SK-N-SH treated with all-trans-retinoic acid at 6 μM for 48 hours (cell line): ENCODE results near the gene NFASC.

Experiments
- ATAC-seq: fragments of 200-7000 bp; cut with Tn5 transposase; 3 replicates; pipeline ENCODE4 v1.9.1; 2020; ENCODE audit warnings: mild to moderate bottlenecking, moderate library complexity
- ARNTL ChIP-seq: fragments of 450-650 bp; formaldehyde crosslinking; IDR thresholded peaks from 2 replicates; pipeline ENCODE4 v1.5.0; 2020; ENCODE audit warnings: low read depth, mild to moderate bottlenecking, moderate library complexity, borderline replicate concordance
- BACH2 ChIP-seq: fragments of 250-450 bp; sonication (Bioruptor Pico); IDR thresholded peaks from 2 replicates; pipeline ENCODE4 v1.9.0; 2021; ENCODE audit warnings: mild to moderate bottlenecking, borderline replicate concordance
- CREB5 ChIP-seq: fragments of 250-450 bp; sonication (Bioruptor Pico); IDR thresholded peaks from 2 replicates; pipeline ENCODE4 v1.5.1; 2020; ENCODE audit warnings: low read depth, mild to moderate bottlenecking, moderate library complexity
- CSDC2 ChIP-seq: fragments of 250-450 bp; sonication (Bioruptor Pico); IDR thresholded peaks from 2 replicates; pipeline ENCODE4 v1.5.0; 2020; ENCODE audit warnings: mild to moderate bottlenecking, moderate library complexity
- ESRRG ChIP-seq: fragments of 250-450 bp; sonication (Bioruptor Pico); IDR thresholded peaks from 2 replicates; pipeline ENCODE4 v1.6.1; 2021; ENCODE audit warnings: mild to moderate bottlenecking
- GLIS3 ChIP-seq: fragments of 250-450 bp; sonication (Bioruptor Pico); IDR thresholded peaks from 2 replicates; pipeline ENCODE4 v1.5.0; 2020; ENCODE audit warnings: mild to moderate bottlenecking, moderate library complexity
- ISL1 ChIP-seq: fragments of 250-450 bp; sonication (Bioruptor Pico); IDR thresholded peaks from 2 replicates; pipeline ENCODE4 v2.1.2; 2022; ENCODE audit warnings: mild to moderate bottlenecking, moderate library complexity
- OSR1 ChIP-seq: fragments of 250-450 bp; sonication (Bioruptor Pico); IDR thresholded peaks from 2 replicates; pipeline ENCODE4 v1.8.0; 2022; ENCODE audit warnings: moderate library complexity, mild to moderate bottlenecking, inconsistent platforms
- PPARA ChIP-seq: fragments of 250-450 bp; sonication (Bioruptor Pico); IDR thresholded peaks from 2 replicates; pipeline ENCODE4 v1.5.0; 2020; ENCODE audit warnings: mild to moderate bottlenecking, borderline replicate concordance
- RARB ChIP-seq: fragments of 250-450 bp; sonication (Bioruptor Pico); IDR thresholded peaks from 2 replicates; pipeline ENCODE4 v1.8.0; 2021; ENCODE audit warnings: mild to moderate bottlenecking, moderate library complexity
- SNAI2 ChIP-seq: fragments of 250-450 bp; sonication (Bioruptor Pico); IDR thresholded peaks from 2 replicates; pipeline ENCODE4 v1.5.0; 2020; ENCODE audit warnings: mild to moderate bottlenecking, moderate library complexity
- TCF4 ChIP-seq: fragments of 250-450 bp; sonication (Bioruptor Pico); IDR thresholded peaks from 2 replicates; pipeline ENCODE4 v1.8.0; 2021; ENCODE audit warnings: mild to moderate bottlenecking, moderate library complexity, borderline replicate concordance
- TOX ChIP-seq: fragments of 250-450 bp; sonication (Bioruptor Pico); IDR thresholded peaks from 2 replicates; pipeline ENCODE4 v1.8.0; 2021; ENCODE audit warnings: mild to moderate bottlenecking, moderate library complexity, borderline replicate concordance
- ZC3H10 ChIP-seq: fragments of 250-450 bp; sonication (Bioruptor Pico); IDR thresholded peaks from 2 replicates; pipeline ENCODE4 v1.5.1; 2021; ENCODE audit warnings: mild to moderate bottlenecking, moderate library complexity
- ZFP3 ChIP-seq: fragments of 250-450 bp; sonication (Bioruptor Pico); IDR thresholded peaks from 2 replicates; pipeline ENCODE4 v1.5.0; 2020; ENCODE audit warnings: mild to moderate bottlenecking, moderate library complexity
- ZFP30 ChIP-seq: fragments of 450-650 bp; formaldehyde crosslinking; IDR thresholded peaks from 2 replicates; pipeline ENCODE4 v1.5.0; 2022; ENCODE audit warnings: mild to moderate bottlenecking, moderate library complexity
- ZNF70 ChIP-seq: fragments of 450-650 bp; formaldehyde crosslinking; IDR thresholded peaks from 2 replicates; pipeline ENCODE4 v1.5.0; 2020; ENCODE audit warnings: mild to moderate bottlenecking, moderate library complexity
- ZNF8 ChIP-seq: fragments of 450-650 bp; formaldehyde crosslinking; IDR thresholded peaks from 2 replicates; pipeline ENCODE4 v1.5.0; 2020; ENCODE audit warnings: mild to moderate bottlenecking, moderate library complexity
- TF ChIP-seq, protein P1 (sequence below): fragments of 250-450 bp; sonication (Bioruptor Pico); IDR thresholded peaks from 2 replicates; pipeline ENCODE4 v1.8.0; 2020; ENCODE audit warnings: mild to moderate bottlenecking, moderate library complexity, borderline replicate concordance
- TF ChIP-seq, protein P2 (sequence below): fragments of 250-450 bp; sonication (Bioruptor Pico); IDR thresholded peaks from 2 replicates; pipeline ENCODE4 v1.5.0; 2020; ENCODE audit warnings: mild to moderate bottlenecking, moderate library complexity
- TF ChIP-seq, protein P3 (sequence below): fragments of 250-450 bp; sonication (Bioruptor Pico); IDR thresholded peaks from 2 replicates; pipeline ENCODE4 v1.8.0; 2021; ENCODE audit warnings: low read depth, mild to moderate bottlenecking, moderate library complexity, borderline replicate concordance

Gene NFASC

DNA sequence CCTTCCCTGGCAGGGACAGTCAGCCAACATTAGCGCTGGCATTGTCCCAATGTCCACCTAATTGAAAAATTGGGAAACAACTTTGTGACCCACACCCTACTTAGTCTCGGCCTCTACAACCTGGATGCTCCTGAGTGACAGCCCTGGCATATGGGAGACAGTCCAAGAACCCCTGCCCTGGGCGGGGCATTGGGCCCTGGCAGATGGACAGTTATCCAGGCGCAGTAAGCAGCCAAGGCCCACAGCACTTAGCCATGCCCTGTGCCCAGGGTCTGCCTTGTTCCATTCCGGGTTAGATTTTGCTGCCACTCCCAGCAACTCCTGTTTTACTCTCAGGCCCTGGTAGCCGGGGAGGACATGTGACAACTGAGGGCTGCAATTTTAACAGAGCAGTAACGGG, 50.3 kb downstream of the NFASC start:
- ATAC-seq: no peak
- no peak for TF ChIP-seq GLIS3
- TF ChIP-seq, protein P1, sequence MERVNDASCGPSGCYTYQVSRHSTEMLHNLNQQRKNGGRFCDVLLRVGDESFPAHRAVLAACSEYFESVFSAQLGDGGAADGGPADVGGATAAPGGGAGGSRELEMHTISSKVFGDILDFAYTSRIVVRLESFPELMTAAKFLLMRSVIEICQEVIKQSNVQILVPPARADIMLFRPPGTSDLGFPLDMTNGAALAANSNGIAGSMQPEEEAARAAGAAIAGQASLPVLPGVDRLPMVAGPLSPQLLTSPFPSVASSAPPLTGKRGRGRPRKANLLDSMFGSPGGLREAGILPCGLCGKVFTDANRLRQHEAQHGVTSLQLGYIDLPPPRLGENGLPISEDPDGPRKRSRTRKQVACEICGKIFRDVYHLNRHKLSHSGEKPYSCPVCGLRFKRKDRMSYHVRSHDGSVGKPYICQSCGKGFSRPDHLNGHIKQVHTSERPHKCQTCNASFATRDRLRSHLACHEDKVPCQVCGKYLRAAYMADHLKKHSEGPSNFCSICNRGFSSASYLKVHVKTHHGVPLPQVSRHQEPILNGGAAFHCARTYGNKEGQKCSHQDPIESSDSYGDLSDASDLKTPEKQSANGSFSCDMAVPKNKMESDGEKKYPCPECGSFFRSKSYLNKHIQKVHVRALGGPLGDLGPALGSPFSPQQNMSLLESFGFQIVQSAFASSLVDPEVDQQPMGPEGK (CRISPR knock-in tag): no peak

DNA sequence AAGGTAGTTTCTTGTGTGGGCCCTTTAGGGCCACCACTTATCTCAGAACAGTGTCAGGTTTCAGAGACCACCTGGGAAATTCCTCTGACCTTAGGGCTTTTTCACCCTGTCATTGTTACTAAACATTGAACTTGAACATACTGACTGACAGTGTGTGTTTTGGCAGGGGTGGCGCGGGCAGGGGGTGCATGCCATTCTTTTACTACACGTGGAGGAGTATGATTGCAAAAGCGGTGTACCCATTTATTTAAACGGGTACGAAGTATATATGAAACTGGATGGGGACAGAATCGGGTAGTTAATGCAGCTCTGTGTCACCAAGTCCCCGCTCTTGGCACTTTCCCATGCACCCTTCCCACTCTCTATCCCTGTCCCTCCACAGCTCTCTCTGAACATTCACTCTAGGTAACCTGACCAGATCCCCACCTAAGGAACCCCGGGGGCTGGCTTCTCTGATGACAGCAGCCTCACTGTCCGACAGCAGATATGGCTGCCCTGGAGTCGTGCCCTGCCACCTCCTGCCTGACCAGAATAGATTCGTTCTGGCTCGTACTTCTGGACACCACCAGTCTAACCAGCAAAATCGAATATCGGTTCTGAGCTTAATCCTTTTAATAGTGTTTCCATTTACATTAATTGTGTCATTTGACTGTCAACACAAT, 51.3 kb downstream of the NFASC start:
- no peak for ATAC-seq
- TF ChIP-seq ZFP3 (no peak), ZC3H10 (CRISPR knock-in tag) (no peak), CSDC2 (no peak), TCF4 (CRISPR knock-in tag) (no peak), ARNTL (CRISPR knock-in tag) (no peak), ISL1 (CRISPR knock-in tag) (no peak), BACH2 (CRISPR knock-in tag) (no peak), SNAI2 (CRISPR knock-in tag) (no peak), ZNF70 (CRISPR knock-in tag) (no peak), PPARA (CRISPR knock-in tag) (no peak), CREB5 (CRISPR knock-in tag) (no peak), OSR1 (no peak), ESRRG (CRISPR knock-in tag) (no peak), GLIS3 (no peak), ZNF8 (CRISPR knock-in tag) (no peak), ZFP30 (CRISPR knock-in tag) (no peak), TOX (CRISPR knock-in tag) (no peak)
- TF ChIP-seq, protein P2, sequence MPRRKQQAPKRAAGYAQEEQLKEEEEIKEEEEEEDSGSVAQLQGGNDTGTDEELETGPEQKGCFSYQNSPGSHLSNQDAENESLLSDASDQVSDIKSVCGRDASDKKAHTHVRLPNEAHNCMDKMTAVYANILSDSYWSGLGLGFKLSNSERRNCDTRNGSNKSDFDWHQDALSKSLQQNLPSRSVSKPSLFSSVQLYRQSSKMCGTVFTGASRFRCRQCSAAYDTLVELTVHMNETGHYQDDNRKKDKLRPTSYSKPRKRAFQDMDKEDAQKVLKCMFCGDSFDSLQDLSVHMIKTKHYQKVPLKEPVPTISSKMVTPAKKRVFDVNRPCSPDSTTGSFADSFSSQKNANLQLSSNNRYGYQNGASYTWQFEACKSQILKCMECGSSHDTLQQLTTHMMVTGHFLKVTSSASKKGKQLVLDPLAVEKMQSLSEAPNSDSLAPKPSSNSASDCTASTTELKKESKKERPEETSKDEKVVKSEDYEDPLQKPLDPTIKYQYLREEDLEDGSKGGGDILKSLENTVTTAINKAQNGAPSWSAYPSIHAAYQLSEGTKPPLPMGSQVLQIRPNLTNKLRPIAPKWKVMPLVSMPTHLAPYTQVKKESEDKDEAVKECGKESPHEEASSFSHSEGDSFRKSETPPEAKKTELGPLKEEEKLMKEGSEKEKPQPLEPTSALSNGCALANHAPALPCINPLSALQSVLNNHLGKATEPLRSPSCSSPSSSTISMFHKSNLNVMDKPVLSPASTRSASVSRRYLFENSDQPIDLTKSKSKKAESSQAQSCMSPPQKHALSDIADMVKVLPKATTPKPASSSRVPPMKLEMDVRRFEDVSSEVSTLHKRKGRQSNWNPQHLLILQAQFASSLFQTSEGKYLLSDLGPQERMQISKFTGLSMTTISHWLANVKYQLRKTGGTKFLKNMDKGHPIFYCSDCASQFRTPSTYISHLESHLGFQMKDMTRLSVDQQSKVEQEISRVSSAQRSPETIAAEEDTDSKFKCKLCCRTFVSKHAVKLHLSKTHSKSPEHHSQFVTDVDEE: no peak
- TF ChIP-seq, protein P3, sequence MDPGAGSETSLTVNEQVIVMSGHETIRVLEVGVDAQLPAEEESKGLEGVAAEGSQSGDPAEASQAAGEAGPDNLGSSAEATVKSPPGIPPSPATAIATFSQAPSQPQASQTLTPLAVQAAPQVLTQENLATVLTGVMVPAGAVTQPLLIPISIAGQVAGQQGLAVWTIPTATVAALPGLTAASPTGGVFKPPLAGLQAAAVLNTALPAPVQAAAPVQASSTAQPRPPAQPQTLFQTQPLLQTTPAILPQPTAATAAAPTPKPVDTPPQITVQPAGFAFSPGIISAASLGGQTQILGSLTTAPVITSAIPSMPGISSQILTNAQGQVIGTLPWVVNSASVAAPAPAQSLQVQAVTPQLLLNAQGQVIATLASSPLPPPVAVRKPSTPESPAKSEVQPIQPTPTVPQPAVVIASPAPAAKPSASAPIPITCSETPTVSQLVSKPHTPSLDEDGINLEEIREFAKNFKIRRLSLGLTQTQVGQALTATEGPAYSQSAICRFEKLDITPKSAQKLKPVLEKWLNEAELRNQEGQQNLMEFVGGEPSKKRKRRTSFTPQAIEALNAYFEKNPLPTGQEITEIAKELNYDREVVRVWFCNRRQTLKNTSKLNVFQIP (CRISPR knock-in tag): no peak
- TF ChIP-seq, protein P1 (CRISPR knock-in tag): no peak

DNA sequence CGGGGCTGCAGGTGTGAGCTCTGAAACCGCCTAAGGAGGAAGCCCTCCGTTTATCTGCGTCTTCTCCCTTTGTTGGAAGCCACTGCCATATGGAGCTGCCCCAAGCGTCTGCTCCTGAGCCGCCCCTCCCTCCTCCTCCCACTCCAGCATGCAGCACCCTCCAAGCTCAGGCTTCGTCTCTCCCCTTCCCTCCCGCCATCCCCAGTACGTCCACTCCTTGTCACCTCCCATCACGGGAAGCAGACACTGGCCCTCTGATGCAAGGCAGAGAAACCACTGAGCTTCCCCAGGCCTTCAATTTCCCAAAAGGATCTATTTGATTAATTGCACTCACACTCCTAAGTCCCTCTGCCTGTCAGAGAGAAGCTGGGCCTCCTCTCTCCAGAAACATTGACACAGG, 52.5 kb downstream of the NFASC start:
- TF ChIP-seq CREB5 (CRISPR knock-in tag): no peak
- no peak for TF ChIP-seq ZFP3
- no peak for TF ChIP-seq OSR1
- TF ChIP-seq, protein P3 (CRISPR knock-in tag): no peak
- TF ChIP-seq PPARA (CRISPR knock-in tag): no peak
- TF ChIP-seq ISL1 (CRISPR knock-in tag): no peak
- no peak for TF ChIP-seq GLIS3
- no peak for TF ChIP-seq ARNTL (CRISPR knock-in tag)
- TF ChIP-seq BACH2 (CRISPR knock-in tag): no peak
- TF ChIP-seq, protein P2: no peak
- TF ChIP-seq ZC3H10 (CRISPR knock-in tag): no peak
- TF ChIP-seq ZNF8 (CRISPR knock-in tag): no peak
- no peak for TF ChIP-seq RARB
- no peak for ATAC-seq
